HL-60 (cell line): ENCODE results near the gene GPRC5B.

Source experiments
- DNase-seq, 2 experiments: peaks; one replicate each; pipeline ENCODE4 v3.0.0-alpha.2; 2010 to 2020; ENCODE audit warnings: low read depth in 1 of 2, low spot score in 1 of 2
- H3K27ac ChIP-seq: fragments of 250-450 bp; sonication (Bioruptor Pico); replicated peaks from 2 replicates; pipeline ENCODE4 v1.5.1; 2020; ENCODE audit warnings: mild to moderate bottlenecking, moderate library complexity
- H3K27me3 ChIP-seq: fragments of 250-450 bp; sonication (Bioruptor Pico); 2 replicates; pipeline ENCODE4 v1.5.1; 2021; ENCODE audit warnings: mild to moderate bottlenecking, moderate library complexity; ENCODE audit not compliant: insufficient read depth, poor library complexity, severe bottlenecking
- H3K4me3 ChIP-seq: replicated peaks from 2 replicates; pipeline ENCODE4 v1.5.1; 2011; ENCODE audit warnings: mild to moderate bottlenecking, control low read depth, low read length; ENCODE audit not compliant: insufficient read depth
- GABPA ChIP-seq: IDR thresholded peaks from 2 replicates; pipeline ENCODE4 v1.6.1; 2012; ENCODE audit warnings: low read depth
- POLR2AphosphoS5 ChIP-seq: IDR thresholded peaks from 2 replicates; pipeline ENCODE4 v1.6.1; 2012; ENCODE audit warnings: low read depth
- REST ChIP-seq: IDR thresholded peaks from 2 replicates; pipeline ENCODE4 v1.6.1; 2012; ENCODE audit warnings: low read depth; ENCODE audit not compliant: insufficient replicate concordance
- SPI1 ChIP-seq: IDR thresholded peaks from 2 replicates; pipeline ENCODE4 v1.6.1; 2012; ENCODE audit warnings: low read depth, mild to moderate bottlenecking, borderline replicate concordance
- TF ChIP-seq, protein P1 (sequence below): IDR thresholded peaks from one replicate; pipeline ENCODE4 v1.5.1; 2011; ENCODE audit warnings: low read length, control low read depth, inconsistent platforms; ENCODE audit not compliant: insufficient read depth

Gene GPRC5B

GRCh38 chr16:19882646-19883045, 2.0 kb downstream of the GPRC5B start:
- Histone ChIP-seq H3K4me3 (no peak overlapping the region), H3K27me3 (peaks cover 31% of the 10 kb centered on the region), H3K27ac (no peak overlapping the region)
- DNase-seq: no peak
- no peak for TF ChIP-seq SPI1
- no peak for TF ChIP-seq REST
- TF ChIP-seq POLR2AphosphoS5: no peak
- TF ChIP-seq, protein P1, sequence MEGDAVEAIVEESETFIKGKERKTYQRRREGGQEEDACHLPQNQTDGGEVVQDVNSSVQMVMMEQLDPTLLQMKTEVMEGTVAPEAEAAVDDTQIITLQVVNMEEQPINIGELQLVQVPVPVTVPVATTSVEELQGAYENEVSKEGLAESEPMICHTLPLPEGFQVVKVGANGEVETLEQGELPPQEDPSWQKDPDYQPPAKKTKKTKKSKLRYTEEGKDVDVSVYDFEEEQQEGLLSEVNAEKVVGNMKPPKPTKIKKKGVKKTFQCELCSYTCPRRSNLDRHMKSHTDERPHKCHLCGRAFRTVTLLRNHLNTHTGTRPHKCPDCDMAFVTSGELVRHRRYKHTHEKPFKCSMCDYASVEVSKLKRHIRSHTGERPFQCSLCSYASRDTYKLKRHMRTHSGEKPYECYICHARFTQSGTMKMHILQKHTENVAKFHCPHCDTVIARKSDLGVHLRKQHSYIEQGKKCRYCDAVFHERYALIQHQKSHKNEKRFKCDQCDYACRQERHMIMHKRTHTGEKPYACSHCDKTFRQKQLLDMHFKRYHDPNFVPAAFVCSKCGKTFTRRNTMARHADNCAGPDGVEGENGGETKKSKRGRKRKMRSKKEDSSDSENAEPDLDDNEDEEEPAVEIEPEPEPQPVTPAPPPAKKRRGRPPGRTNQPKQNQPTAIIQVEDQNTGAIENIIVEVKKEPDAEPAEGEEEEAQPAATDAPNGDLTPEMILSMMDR: no peak
- no peak for TF ChIP-seq GABPA

DNA sequence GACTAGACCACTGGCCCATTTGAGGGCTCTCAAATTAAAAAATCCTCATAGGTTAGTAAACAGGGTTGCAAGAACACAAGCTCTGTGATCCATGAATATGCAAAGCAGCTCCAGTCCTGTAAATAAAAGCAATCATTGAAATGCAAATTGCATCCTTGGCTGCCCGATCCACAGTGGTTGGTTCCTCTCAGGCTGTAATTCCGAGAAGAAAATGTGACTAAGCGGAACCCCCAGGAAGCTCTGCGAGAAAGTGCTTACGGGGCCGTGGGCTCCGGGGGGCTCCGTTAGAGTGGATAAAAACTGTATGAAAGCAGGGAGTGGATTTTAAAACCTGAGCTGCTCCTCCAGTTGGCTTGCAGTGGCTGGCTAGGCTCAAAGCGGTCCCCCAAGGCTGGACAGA, 2.5 kb downstream of the GPRC5B start:
- Histone ChIP-seq H3K27ac (no peak overlapping the region), H3K4me3 (no peak overlapping the region), H3K27me3 (peaks cover 31% of the 10 kb centered on the region)
- DNase-seq: no peak
- TF ChIP-seq SPI1 (no peak), GABPA (no peak), REST (no peak)

DNA sequence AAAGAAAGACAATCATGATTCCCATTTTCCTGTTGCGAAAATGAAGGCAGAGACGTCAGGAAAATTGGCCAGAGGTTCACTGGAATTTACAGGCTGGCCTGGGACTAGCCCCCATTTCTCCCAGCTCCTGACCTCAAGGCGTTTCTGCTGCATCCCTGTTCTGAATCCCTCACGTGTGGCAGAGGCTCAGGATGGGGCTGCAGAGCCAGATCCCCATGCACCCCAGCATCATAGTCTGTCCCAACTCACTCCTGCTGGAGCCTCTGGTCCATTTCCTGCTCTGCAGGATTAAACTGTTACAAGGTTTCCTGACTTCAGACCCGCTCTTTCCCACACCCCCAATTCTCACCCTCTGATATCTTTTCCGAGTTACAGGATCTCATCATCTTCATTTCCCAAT, 2.9 kb downstream of the GPRC5B start:
- Histone ChIP-seq H3K27ac (no peak overlapping the region), H3K4me3 (no peak overlapping the region), H3K27me3 (peaks cover 31% of the 10 kb centered on the region)
- TF ChIP-seq SPI1: no peak
- TF ChIP-seq, protein P1: no peak
- no peak for TF ChIP-seq POLR2AphosphoS5
- TF ChIP-seq GABPA: no peak
- no peak for TF ChIP-seq REST
- DNase-seq: no peak

DNA sequence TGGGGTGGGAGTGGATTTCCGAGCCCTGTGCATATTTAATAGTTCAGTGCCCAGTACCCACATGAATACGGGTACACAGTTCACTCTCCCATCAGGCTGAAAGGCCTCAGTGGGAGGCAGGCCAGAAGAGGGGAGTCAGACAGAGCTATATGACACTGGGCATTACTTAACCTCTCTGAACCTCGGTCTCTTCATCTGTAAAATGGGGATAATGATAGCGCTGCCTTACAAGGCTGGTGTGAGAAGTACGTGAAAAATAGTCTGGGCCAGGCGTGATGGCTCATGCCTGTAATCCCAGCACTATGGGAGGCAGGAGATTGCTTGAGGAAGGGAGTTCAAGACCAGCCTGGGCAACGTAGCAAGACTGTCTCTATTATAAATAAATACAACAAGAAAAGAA, 3.6 kb downstream of the GPRC5B start:
- H3K27me3 ChIP-seq: peaks cover 31% of the 10 kb centered on the region
- no peak overlapping the region for H3K27ac ChIP-seq
- TF ChIP-seq GABPA (no peak), SPI1 (no peak), POLR2AphosphoS5 (no peak), REST (no peak)
- TF ChIP-seq, protein P1: no peak
- no peak overlapping the region for H3K4me3 ChIP-seq
- DNase-seq: no peak
